Activated effector memory CD4-positive, alpha-beta T cell treated with Interleukin-2 at 50 U/mL for 16 hours (primary cell): ENCODE data around the gene TMEM184B.
A peak's percentile ranks its signal among the peaks of the same experiment; 100 is the strongest.

Source experiments
- DNase-seq: peaks from one replicate; pipeline ENCODE4 v3.0.0-alpha.2; 2020

Gene TMEM184B

GRCh38 chr22:38305471-38306448, 33.0 kb upstream of the TMEM184B start:
- DNase-seq, result no peak

- DNase-seq, result no peak
These were observed 31.7 kb upstream of the TMEM184B start for GRCh38 chr22:38304526-38304925.

DNA sequence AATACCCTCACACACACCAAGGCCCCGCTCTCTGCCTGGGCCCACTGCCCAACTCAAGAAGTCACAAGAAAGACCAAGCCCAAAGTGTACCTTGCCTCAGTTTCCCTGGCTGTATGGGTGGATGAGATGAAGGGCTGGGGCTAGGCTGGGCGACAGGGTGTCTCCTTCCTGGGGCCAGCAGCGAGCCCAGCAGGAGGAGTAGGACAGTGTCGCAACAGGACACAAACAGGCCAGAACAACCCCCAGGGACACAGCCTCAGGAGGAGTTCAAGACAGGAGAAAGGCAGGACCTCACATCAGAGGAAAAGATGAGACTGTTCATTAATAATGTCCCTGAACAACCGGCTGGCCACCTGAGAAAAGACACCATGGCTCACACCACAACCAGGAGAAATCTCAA, 31.2 kb upstream of the TMEM184B start:
- no peak for DNase-seq

GRCh38 chr22:38302906-38303305, 30.1 kb upstream of the TMEM184B start:
- DNase-seq, result no peak

DNA sequence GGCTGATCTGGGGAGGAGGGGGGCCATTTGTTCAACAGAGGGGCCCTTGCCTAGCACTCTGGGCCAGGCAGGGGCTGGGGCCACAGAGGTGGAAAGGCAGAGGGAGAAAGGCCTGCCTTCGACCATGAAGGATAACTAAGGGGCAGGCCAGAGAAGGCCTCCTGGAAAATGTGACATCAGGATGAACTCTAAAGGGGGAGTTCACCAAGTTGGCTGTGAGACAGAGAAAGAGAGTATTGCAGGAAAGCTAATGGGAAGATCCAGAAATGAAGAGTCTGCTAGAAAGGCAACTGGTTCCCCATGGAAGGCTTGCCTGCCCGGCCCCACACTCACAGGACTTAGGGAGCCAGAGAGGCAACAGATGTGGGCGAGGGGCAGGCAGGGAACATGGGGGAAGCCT, 28.1 kb upstream of the TMEM184B start:
- DNase-seq, result no peak

- no peak for DNase-seq
These were observed 27.6 kb upstream of the TMEM184B start for GRCh38 chr22:38300197-38300945.

DNA sequence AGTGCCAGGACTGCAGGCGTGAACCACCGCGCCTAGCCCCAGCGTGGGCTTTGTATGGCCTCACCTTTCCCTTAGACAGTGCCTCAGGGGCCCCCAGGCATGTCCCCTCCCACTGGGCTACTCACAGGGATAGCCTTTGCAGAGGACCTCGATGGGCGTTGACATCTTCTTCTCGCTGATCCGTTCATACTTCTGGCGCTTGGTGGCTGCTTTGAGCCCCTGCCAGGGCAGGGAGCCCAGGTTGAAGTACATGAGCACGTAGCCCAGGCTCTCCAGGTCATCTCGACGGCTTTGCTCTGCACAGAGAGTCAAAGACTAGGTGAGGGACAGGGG, 26.9 kb upstream of the TMEM184B start:
- no peak for DNase-seq

DNA sequence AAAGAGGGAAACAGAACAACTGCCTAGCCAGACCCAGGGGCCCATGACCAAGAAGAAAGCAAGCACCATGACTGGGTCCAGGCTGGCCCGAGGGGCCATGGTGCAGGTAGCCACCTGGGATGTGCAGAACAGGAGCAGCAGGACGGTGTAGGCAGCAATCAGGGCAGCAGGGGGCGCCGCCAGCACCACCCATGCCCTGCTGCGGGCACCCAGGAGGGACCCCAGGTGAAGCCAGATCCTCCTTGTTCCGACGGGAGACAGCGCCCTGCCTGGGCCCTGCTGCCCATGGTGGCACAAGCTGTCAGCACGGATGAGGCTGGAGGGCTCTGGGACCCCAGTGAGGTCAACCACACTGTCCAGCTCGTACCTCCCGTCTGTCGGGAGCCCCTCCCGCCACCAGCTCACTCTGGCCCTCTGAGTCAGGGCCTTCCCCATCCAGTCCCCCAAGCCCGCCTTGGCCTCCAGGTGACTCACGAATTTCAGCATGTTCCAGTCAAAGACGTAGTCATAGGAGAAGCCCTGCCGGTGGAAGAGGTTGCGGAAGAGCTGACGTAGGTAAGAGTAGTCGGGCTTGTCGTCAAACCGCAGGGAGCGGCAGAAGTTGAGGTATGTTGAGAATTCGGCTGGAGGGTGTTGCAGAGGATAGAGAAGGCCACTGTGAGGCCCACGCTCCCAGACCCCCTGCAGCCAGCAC, 25.6 kb upstream of the TMEM184B start:
- DNase-seq, result peak; percentile 20

DNA sequence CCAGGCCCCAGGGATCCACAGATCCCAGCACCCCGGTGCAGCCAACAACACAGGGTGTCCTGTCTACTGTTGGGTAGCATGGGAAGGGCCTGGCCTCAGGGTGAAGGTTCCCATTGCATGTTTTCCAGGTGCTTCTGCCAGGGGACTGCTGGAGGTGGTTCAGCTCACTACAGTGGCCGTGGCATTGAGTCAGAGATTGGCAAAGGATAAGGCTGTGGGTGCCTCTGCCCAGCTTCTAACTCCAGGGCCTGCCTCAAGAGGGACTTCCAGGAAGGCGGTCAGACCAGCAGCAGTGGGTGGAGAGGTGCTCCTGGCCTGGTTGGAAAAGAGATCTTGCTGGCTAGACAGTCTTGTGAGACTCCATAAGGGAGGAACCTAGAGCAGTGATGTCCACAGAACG, 23.6 kb upstream of the TMEM184B start:
- no peak for DNase-seq

- DNase-seq, result no peak
These were observed 23.1 kb upstream of the TMEM184B start for GRCh38 chr22:38295863-38296262.

GRCh38 chr22:38295339-38295738, 22.5 kb upstream of the TMEM184B start:
- no peak for DNase-seq

DNA sequence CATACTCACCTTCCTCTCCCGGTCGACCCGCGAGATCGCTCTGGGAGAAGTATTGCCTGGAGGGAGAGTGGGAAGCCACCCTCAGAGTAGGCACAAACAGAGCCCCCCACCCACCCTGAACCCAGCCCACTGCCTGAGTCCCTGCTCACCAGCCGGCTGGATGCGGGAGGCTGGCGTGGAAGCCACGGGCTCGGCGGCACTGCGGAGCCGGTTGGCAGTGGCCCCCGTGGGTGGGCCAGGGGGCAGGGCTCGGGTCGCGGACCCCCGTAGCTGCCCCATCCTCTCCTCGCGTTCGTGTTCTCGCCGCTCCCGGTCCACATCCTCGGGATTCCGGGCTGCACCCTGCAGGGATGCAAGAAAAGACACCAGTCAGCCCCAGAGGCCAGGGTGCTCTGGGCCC, 21.4 kb upstream of the TMEM184B start:
- DNase-seq, result no peak

GRCh38 chr22:38292694-38293093, 19.9 kb upstream of the TMEM184B start:
- DNase-seq, result no peak

DNA sequence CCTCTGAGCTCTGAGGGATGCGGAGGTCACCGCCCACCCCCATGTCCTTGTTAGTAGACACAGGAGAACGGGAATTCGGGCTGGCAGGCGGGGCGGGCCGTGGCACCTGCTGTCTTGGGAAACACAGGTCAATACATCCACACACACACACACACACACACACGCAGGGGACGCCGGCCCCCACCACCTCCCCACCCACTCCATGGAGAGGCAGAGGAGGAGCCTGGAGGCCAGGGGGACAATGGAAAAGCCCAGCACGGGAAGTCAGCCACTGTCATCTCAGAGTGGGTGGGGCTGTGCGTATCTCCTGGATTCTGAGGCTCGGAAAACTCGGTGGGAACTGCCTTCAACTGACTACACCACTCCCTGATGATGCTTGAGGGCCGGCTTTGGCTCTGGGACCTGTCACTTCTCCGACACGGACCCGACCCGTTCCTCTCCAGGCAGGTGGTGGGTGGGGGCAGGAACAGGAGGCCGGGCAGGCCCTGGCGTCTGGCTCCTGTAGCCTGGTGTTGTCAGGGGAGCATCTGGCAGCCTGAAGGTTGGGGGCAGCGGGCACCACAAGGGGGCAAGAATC, 18.5 kb upstream of the TMEM184B start:
- no peak for DNase-seq

DNA sequence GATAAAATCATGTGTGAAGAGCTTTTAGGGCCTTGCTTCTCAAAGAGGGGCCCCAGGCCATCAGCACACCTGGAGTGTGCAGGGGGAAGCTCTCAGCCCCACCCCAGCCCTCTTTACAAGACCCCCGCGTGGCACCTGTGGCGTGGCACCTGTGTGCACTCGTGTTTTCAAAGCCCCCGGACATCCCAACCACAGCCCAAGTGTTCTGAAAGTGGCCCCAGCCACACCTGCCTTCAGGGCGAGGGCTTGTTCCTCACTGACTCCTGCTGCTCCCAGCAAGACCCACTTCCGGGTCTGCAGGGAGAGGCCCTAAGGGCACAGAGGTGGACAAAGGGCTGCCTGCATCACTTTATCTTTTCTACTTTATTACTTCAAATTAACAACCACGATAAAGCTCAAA, 17.5 kb upstream of the TMEM184B start:
- no peak for DNase-seq

DNA sequence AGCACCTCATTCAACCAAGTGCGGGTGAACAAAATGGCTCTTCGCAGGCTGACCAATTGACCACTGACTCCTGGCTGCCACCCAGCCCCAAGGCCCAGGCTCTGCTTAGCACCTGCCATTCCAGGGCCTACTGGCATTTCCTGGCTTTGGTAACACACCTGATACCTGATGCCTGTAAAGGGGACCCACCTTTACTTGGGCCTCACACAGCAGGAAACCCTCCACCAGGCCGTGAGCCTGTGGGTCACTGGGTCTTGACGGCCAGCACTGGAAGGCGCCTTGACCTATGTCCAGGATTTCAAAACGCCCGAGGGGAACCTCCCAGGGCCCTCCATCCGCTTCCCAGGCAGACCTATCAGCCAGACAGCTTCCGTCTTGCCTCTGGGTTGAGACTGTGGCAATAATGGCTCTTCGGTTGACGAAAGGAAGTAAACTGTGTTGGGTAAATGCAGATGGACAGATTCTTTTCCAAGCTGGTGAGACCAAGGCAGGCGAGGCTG, 16.8 kb upstream of the TMEM184B start:
- DNase-seq, result no peak

- no peak for DNase-seq
These were observed 14.3 kb upstream of the TMEM184B start for GRCh38 chr22:38286915-38287669.

- no peak for DNase-seq
These were observed 12.2 kb upstream of the TMEM184B start for GRCh38 chr22:38285018-38285417.

DNA sequence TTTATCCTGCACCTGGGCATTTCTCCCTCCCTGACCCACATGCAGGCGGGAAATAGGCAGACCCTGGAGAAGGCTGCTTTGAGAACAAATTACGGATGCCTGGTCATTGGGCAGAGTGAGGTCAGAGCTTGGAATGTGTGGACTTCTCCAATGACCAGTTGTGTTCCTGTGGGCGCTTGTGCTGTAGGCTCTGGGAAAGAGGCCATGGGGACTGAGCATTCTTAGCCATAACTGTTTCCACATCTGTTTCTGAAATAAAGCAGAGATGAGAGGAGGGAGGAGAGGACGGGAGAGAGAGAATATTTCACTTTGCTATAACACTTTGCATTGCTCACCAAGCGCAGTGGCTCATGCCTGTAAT, 11.2 kb upstream of the TMEM184B start:
- DNase-seq, result no peak

DNA sequence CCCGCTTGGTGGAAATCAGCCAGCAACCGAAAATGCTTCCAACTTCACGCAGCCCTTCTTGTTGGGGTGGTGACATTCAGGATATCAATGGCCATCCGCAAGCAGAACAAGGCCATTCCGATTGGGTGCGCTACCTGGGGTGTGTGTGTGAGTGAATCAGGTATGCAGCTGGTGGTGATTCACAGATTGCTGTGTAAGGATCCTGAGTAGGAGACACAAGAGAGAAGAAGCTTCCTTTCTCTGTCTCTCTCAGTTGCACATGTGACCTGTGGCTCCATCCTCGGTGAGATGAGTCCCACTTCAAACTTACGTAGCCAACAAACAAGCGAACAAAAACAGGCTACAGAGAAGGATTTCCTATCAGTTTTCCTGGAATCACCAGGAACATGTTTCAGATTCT, 9.6 kb upstream of the TMEM184B start:
- no peak for DNase-seq

- DNase-seq, result no peak
These were observed 3.4 kb upstream of the TMEM184B start for GRCh38 chr22:38276166-38276565.

- DNase-seq, result no peak
These were observed 471 bp upstream of the TMEM184B start for GRCh38 chr22:38273135-38273826.
